DOHH2 (cell line): ENCODE results near the gene OOSP4A.

Source experiments
- CTCF ChIP-seq: fragments of 200-600 bp; sonication (generic); IDR thresholded peaks from one replicate; pipeline ENCODE4 v1.5.1; 2014; ENCODE audit warnings: antibody characterized with exemption, mild to moderate bottlenecking, low read depth, low read length; ENCODE audit not compliant: poor library complexity, severe bottlenecking
- EZH2phosphoT487 ChIP-seq: fragments of 200-600 bp; sonication (generic); IDR thresholded peaks from 2 replicates; pipeline ENCODE4 v1.6.1; 2017; ENCODE audit warnings: borderline replicate concordance, mild to moderate bottlenecking, antibody characterized with exemption, low read length, moderate library complexity, mixed read lengths

GRCh38 chr11:59992425-59992824 lies 28.6 kb downstream of the OOSP4A start:
- no peak for TF ChIP-seq CTCF
- TF ChIP-seq EZH2phosphoT487 = no peak
